Neural progenitor cell (in vitro differentiated cells): Measurements from ENCODE around the gene RHBG. TPM values are rescaled to one million over a fixed set of nuclear protein-coding genes. Genes with fewer than 3 reads are reported as not detected.
A peak's percentile ranks its signal among the peaks of the same experiment; 100 is the strongest.

ENCODE experiments used
- DNase-seq: peaks from one replicate; pipeline ENCODE4 v3.0.0-alpha.2; 2016; ENCODE audit warnings: low spot score
- H2AFZ ChIP-seq: fragments of 200-600 bp; sonication (generic); replicated peaks from 2 replicates; pipeline ENCODE4 v1.6.1; 2016; ENCODE audit warnings: antibody characterized with exemption
- H3F3A ChIP-seq: fragments of 200-600 bp; sonication (generic); 2 replicates; pipeline ENCODE4 v1.6.1; 2016; ENCODE audit warnings: antibody characterized with exemption, low read depth
- H3K27ac ChIP-seq: fragments of 200-600 bp; sonication (generic); 2 replicates; pipeline ENCODE4 v1.5.1; 2016; ENCODE audit warnings: mild to moderate bottlenecking
- H3K27me3 ChIP-seq: fragments of 200-600 bp; sonication (generic); 2 replicates; pipeline ENCODE4 v1.6.1; 2016; ENCODE audit warnings: mild to moderate bottlenecking, moderate library complexity
- H3K36me3 ChIP-seq: fragments of 200-600 bp; sonication (generic); 2 replicates; pipeline ENCODE4 v1.5.1; 2016
- H3K4me1 ChIP-seq: fragments of 200-600 bp; sonication (generic); 2 replicates; pipeline ENCODE4 v1.6.1; 2016; ENCODE audit warnings: mixed run types
- H3K4me2 ChIP-seq: fragments of 200-600 bp; sonication (generic); 2 replicates; pipeline ENCODE4 v1.6.1; 2016
- H3K4me3 ChIP-seq: fragments of 200-600 bp; sonication (generic); 2 replicates; pipeline ENCODE4 v1.5.1; 2016
- H3K79me2 ChIP-seq: fragments of 200-600 bp; sonication (generic); 2 replicates; pipeline ENCODE4 v1.6.1; 2016; ENCODE audit warnings: low read depth
- H3K9ac ChIP-seq: fragments of 200-600 bp; sonication (generic); 2 replicates; pipeline ENCODE4 v1.6.1; 2016
- H3K9me3 ChIP-seq: fragments of 200-600 bp; sonication (generic); 2 replicates; pipeline ENCODE4 v1.5.1; 2016; ENCODE audit warnings: low read depth
- H4K20me1 ChIP-seq: fragments of 200-600 bp; sonication (generic); 2 replicates; pipeline ENCODE4 v1.6.1; 2016; ENCODE audit warnings: low read depth
- H3K27ac Mint-ChIP-seq: 3 replicates; pipeline ENCODE4 v1.8.0; 2021; ENCODE audit warnings: mixed read lengths
- H3K27me3 Mint-ChIP-seq: 2 replicates; pipeline ENCODE4 v1.8.0; 2022; ENCODE audit warnings: low read depth, mild to moderate bottlenecking, inconsistent platforms, moderate library complexity, mixed read lengths; ENCODE audit not compliant: insufficient read depth
- H3K36me3 Mint-ChIP-seq: 3 replicates; pipeline ENCODE4 v1.8.0; 2021; ENCODE audit warnings: mixed read lengths
- H3K4me1 Mint-ChIP-seq: 3 replicates; pipeline ENCODE4 v1.8.0; 2021; ENCODE audit warnings: mixed read lengths
- H3K4me3 Mint-ChIP-seq: 3 replicates; pipeline ENCODE4 v1.8.0; 2021; ENCODE audit warnings: mild to moderate bottlenecking, moderate library complexity, mixed read lengths
- H3K9me3 Mint-ChIP-seq: 3 replicates; pipeline ENCODE4 v1.8.0; 2020; ENCODE audit warnings: mixed read lengths
- EZH2 ChIP-seq: fragments of 200-600 bp; sonication (generic); IDR thresholded peaks from 2 replicates; pipeline ENCODE4 v1.6.1; 2017; ENCODE audit warnings: antibody characterized with exemption, mild to moderate bottlenecking, moderate library complexity
- EZH2phosphoT487 ChIP-seq: fragments of 200-600 bp; sonication (generic); IDR thresholded peaks from 2 replicates; pipeline ENCODE4 v1.6.1; 2017; ENCODE audit warnings: antibody characterized with exemption
- total RNA-seq: library from RNA; depleted of rRNA; stranded (reverse); fragments of >200 nt; gene quantifications from 2 replicates; pipeline ENCODE4 v1.2.3, GENCODE V29; 2015; ENCODE audit warnings: low replicate concordance
- TF ChIP-seq, protein P1 (sequence below): fragments of 200-600 bp; sonication (generic); IDR thresholded peaks from 2 replicates; pipeline ENCODE4 v1.5.1; 2017; ENCODE audit warnings: antibody characterized with exemption, mild to moderate bottlenecking

RHBG gene
- total RNA-seq, 1 donor from 2014 or later = not detected

DNA sequence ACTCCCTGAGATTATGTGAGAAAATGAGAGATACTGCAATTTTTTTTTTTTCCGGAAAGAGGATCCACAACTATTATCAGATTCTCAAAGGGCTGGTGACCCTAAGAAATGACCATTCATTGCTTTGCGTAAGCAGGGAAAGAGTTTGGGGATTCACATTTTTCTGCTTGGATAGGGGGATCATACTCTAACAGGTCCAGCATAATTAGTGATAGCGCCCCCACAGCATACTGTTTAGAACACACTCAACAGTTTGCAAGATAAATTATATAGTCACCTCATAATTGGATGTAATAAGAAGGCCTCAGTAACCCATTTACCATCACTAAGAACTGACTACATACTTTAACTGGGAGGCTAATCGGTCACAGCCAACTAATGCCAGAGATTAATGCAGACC is 32.8 kb upstream of the RHBG start:
- Histone ChIP-seq H3K9ac (peak overlapping the region; percentile 15), H3K27me3 (no peaks in the 10 kb centered on the region), H3K27ac (no peak overlapping the region), H3K79me2 (peaks cover 63% of the 10 kb centered on the region), H3K4me3 (peak overlapping the region; percentile 99), H3K4me1 (peaks cover 14% of the 10 kb centered on the region), H3K9me3 (no peaks in the 10 kb centered on the region), H4K20me1 (peaks cover 44% of the 10 kb centered on the region), H3F3A (peaks cover 15% of the 10 kb centered on the region), H3K4me2 (peak overlapping the region; percentile 92), H2AFZ (no peak overlapping the region), H3K36me3 (peaks cover 21% of the 10 kb centered on the region)
- no peaks in the 10 kb centered on the region for H3K9me3 Mint-ChIP-seq
- no peaks in the 10 kb centered on the region for H3K27me3 Mint-ChIP-seq
- TF ChIP-seq, protein P1, sequence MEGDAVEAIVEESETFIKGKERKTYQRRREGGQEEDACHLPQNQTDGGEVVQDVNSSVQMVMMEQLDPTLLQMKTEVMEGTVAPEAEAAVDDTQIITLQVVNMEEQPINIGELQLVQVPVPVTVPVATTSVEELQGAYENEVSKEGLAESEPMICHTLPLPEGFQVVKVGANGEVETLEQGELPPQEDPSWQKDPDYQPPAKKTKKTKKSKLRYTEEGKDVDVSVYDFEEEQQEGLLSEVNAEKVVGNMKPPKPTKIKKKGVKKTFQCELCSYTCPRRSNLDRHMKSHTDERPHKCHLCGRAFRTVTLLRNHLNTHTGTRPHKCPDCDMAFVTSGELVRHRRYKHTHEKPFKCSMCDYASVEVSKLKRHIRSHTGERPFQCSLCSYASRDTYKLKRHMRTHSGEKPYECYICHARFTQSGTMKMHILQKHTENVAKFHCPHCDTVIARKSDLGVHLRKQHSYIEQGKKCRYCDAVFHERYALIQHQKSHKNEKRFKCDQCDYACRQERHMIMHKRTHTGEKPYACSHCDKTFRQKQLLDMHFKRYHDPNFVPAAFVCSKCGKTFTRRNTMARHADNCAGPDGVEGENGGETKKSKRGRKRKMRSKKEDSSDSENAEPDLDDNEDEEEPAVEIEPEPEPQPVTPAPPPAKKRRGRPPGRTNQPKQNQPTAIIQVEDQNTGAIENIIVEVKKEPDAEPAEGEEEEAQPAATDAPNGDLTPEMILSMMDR = peak; percentile 43
- TF ChIP-seq EZH2 = no peak
- peaks cover 18% of the 10 kb centered on the region for H3K4me1 Mint-ChIP-seq
- no peak overlapping the region for H3K27ac Mint-ChIP-seq
- H3K36me3 Mint-ChIP-seq = peaks cover 20% of the 10 kb centered on the region
- DNase-seq = peak; percentile 16
- H3K4me3 Mint-ChIP-seq = peak overlapping the region; percentile 96

GRCh38 chr1:156337052-156337887 is 31.7 kb upstream of the RHBG start:
- Histone ChIP-seq H3K27ac (peak overlapping the region; percentile 52), H3K36me3 (peaks cover 17% of the 10 kb centered on the region), H4K20me1 (peaks cover 41% of the 10 kb centered on the region), H2AFZ (peak overlapping the region; percentile 69), H3K4me2 (peak overlapping the region; percentile 92), H3F3A (peaks cover 15% of the 10 kb centered on the region), H3K27me3 (no peaks in the 10 kb centered on the region), H3K9ac (peak overlapping the region; percentile 66), H3K9me3 (no peaks in the 10 kb centered on the region), H3K4me1 (peaks cover 14% of the 10 kb centered on the region), H3K79me2 (peaks cover 56% of the 10 kb centered on the region), H3K4me3 (peak overlapping the region; percentile 99)
- H3K4me3 Mint-ChIP-seq = peak overlapping the region; percentile 96
- DNase-seq = no peak
- peak overlapping the region; percentile 61 for H3K27ac Mint-ChIP-seq
- H3K9me3 Mint-ChIP-seq = no peaks in the 10 kb centered on the region
- no peaks in the 10 kb centered on the region for H3K27me3 Mint-ChIP-seq
- no peak for TF ChIP-seq EZH2phosphoT487
- H3K36me3 Mint-ChIP-seq = peaks cover 15% of the 10 kb centered on the region
- H3K4me1 Mint-ChIP-seq = peaks cover 20% of the 10 kb centered on the region

- Histone ChIP-seq H3K9me3 (no peaks in the 10 kb centered on the region), H4K20me1 (peaks cover 37% of the 10 kb centered on the region), H3K4me1 (peaks cover 14% of the 10 kb centered on the region), H3K27me3 (no peaks in the 10 kb centered on the region), H3K9ac (peak overlapping the region; percentile 66), H2AFZ (peak overlapping the region; percentile 69), H3K4me3 (peak overlapping the region; percentile 99), H3K36me3 (peaks cover 13% of the 10 kb centered on the region), H3K4me2 (peak overlapping the region; percentile 92), H3K27ac (peak overlapping the region; percentile 52), H3F3A (peaks cover 15% of the 10 kb centered on the region), H3K79me2 (peaks cover 51% of the 10 kb centered on the region)
- H3K27ac Mint-ChIP-seq = peak overlapping the region; percentile 61
- TF ChIP-seq EZH2phosphoT487 (no peak), EZH2 (no peak)
- TF ChIP-seq, protein P1 = peak; percentile 9
- DNase-seq = no peak
- H3K9me3 Mint-ChIP-seq = no peaks in the 10 kb centered on the region
- no peaks in the 10 kb centered on the region for H3K27me3 Mint-ChIP-seq
- peaks cover 15% of the 10 kb centered on the region for H3K36me3 Mint-ChIP-seq
- H3K4me3 Mint-ChIP-seq = peak overlapping the region; percentile 96
- peaks cover 22% of the 10 kb centered on the region for H3K4me1 Mint-ChIP-seq
These were observed 31.2 kb upstream of the RHBG start for GRCh38 chr1:156337888-156338179.
